LNCaP clone FGC (cell line): Measurements from ENCODE around the gene IL17D.

Experiments
- DNase-seq: peaks from one replicate; pipeline ENCODE4 v3.0.0-alpha.2; 2011; ENCODE audit warnings: low read depth
- H3K4me3 ChIP-seq: 2 replicates; pipeline ENCODE4 v1.5.1; 2011; ENCODE audit warnings: mild to moderate bottlenecking, low read depth, low read length, control low read depth
- TF ChIP-seq, protein P1 (sequence below): IDR thresholded peaks from 2 replicates; pipeline ENCODE4 v1.5.1; 2012; ENCODE audit warnings: mild to moderate bottlenecking; ENCODE audit not compliant: control insufficient read depth, insufficient read depth; ENCODE audit errors: extremely low read depth

Gene IL17D, protein sequence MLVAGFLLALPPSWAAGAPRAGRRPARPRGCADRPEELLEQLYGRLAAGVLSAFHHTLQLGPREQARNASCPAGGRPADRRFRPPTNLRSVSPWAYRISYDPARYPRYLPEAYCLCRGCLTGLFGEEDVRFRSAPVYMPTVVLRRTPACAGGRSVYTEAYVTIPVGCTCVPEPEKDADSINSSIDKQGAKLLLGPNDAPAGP

DNA sequence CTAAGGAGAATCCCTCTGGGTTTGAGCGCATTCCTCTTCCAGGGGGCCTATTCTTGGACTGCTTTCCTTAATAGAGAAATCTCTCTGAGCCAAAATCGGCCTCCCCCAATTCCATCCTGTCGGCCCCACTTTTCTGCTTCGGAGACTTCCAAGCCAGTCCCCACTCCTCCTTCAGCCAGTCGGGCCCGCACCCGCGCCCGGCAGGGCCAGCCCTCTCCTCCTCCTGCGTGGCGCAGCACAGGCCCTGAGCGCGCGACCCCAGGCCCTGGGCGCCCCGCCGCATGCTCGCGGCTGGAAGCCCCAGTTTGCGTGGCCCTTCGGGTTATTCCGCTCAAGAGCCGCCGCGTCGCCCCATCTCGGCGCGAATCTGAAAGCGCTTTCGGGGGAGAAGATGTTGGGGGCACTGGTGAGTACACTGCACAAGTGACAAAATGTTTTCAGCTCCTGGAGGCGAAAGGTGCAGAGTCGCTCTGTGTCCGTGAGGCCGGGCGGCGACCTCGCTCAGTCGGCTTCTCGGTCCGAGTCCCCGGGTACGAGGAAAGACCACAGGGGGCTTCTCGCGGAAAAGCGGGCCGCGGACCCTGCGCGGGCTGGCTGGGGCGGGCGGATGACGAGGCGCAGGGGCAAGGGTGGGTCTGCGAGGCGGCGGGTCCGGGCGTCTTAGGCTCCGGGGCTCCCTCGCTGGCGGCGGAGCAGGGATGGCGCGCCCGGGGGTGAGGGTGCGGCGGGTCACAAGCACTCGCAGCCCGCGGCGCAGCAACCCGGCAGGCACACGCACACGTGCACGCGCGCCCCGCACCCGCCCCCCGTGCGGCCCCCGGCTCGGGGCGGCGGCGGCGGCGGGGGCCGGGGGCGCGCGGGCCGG, at the start of gene IL17D:
TSS of gene IL17D (plus strand) at position 785 of the 865 bp plus-strand sequence. CDS start 303 bp downstream, outside the sequence.
- TF ChIP-seq, protein P1, sequence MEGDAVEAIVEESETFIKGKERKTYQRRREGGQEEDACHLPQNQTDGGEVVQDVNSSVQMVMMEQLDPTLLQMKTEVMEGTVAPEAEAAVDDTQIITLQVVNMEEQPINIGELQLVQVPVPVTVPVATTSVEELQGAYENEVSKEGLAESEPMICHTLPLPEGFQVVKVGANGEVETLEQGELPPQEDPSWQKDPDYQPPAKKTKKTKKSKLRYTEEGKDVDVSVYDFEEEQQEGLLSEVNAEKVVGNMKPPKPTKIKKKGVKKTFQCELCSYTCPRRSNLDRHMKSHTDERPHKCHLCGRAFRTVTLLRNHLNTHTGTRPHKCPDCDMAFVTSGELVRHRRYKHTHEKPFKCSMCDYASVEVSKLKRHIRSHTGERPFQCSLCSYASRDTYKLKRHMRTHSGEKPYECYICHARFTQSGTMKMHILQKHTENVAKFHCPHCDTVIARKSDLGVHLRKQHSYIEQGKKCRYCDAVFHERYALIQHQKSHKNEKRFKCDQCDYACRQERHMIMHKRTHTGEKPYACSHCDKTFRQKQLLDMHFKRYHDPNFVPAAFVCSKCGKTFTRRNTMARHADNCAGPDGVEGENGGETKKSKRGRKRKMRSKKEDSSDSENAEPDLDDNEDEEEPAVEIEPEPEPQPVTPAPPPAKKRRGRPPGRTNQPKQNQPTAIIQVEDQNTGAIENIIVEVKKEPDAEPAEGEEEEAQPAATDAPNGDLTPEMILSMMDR, result no peak
- no peak for DNase-seq
- 0 out of 2 replicates have a peak within 1 kb of the TSS, but pooled peaks have one; percentile 15 for H3K4me3 ChIP-seq

DNA sequence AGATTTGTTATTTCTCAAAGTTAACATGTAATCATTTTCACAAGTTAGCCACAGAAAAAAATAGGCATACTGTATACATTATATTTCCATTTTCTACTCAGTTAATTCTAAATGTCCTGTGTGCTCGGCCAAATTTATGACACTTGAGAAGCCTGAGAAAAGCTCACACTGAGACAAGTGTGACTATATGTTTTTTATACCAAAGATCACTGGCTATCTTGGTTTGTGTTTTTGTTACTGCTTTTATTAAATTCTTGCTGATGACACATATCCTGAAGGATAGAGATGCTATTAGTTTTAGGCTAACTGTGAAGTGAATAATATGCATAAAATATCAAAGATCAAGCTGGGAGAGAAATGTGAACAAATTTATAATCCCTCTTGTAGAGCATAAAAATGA, 49.3 kb upstream of the IL17D start:
- DNase-seq, result no peak
- TF ChIP-seq, protein P1, result no peak
- no peak overlapping the region for H3K4me3 ChIP-seq

DNA sequence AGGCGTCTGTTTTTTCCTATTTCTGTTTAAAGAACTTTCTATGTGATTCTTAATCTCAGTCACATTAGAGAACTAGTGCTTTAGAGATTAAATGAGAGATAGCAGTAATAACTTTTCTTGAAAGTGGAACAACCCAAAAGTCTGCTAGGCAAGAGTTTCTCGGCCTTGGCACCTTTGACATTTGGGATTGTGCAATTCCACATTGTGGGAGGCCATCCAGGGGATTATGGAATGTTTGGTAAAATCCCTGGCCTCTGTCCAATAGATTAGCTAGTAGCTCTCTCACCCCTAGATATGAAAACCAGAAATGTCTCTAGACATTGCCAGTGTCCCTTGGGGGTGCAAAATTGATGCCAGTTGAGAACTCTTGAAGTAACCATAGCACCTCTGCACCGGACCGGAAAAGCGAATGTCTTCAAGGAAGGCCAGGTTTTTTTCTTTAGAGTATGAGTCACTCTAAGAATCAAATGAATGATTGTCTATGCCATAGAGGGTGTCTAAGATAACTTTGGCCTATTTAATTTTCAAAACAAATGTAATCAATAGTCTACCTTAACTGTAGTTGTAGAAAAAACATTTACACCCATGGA, 45.0 kb upstream of the IL17D start:
- TF ChIP-seq, protein P1, result no peak
- H3K4me3 ChIP-seq, result no peak overlapping the region

DNA sequence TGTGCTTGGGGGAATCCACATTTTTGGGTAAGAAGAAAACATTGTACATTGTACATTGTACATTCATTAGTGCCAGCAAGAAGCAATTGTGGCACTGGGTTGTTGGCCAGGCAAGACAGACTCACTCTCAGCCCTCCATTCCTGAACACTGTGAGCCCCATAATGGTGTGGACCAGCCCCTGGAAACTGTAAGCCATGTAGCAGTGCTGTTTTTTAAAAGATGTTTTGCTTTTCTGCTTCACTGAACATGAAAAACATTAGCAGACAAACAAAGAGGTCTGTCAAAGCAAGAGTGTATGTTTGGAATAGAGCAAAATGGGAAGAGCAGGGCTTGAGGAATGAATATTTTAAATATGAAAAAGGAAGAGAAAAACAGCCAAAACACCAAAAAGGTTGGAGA, 39.1 kb upstream of the IL17D start:
- no peak overlapping the region for H3K4me3 ChIP-seq
- no peak for DNase-seq
- TF ChIP-seq, protein P1, result no peak

More for the DNA sequence above, 45.0 kb upstream of the IL17D start:
- DNase-seq, result no peak

DNA sequence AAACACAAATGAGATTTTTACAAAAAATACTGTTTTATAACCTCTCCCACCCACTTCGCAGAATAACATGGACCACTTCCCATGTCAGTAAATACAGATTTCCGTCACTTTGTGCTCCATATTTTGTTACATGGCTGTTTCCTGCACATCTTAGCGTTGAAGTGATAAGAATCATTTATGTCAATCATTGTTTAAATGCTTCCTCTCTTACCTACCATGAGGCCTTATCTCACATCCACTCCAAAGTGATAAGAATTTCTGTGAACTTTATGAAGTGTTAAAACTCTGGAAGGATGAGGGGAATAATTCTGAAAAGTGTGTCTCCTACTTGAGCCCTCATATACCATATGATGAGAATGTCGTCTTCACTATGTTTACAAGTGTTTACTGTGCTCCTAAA, 36.6 kb upstream of the IL17D start:
- no peak for DNase-seq
- TF ChIP-seq, protein P1, result no peak

DNA sequence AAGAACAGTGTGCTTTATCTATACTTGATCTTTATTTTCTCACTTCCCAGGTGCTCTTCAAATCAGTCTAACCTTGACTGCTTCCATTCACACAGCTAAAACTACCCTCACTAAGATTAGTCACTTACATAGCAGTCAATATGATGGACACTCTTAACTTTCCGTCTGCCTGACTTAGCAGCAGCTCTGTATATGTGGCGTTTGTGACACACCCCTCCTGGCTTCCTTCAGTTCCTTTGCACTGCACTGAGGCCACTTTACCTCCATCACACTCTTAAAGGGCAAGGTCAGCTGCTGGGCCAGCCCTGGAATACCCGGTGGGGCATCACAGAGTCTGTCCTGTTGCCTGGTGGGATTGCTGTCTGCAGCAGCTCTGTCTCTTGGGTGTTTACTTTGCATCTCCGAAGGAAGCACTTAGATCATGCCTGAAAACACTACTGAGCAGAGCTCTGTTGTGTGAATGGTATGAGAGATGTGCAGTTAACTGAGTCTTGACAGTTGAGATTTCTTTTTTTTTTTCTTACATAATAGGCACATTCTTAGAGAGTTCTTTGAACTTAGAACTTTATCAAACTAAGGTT, 35.6 kb upstream of the IL17D start:
- no peak overlapping the region for H3K4me3 ChIP-seq
- TF ChIP-seq, protein P1, result no peak
- no peak for DNase-seq

More for the DNA sequence above, 36.6 kb upstream of the IL17D start:
- H3K4me3 ChIP-seq, result no peak overlapping the region
